Activated gamma-delta T cell treated with Interleukin-2 at 50 U/mL for 16 hours (primary cell): Measurements from ENCODE around the gene IRGQ.
"Not testable (repeated sequence)": the region's sequence is repeated elsewhere in the genome, so short reads cannot be mapped to it uniquely, and the experiment has no call there.

Experiments
- DNase-seq: peaks from one replicate; pipeline ENCODE4 v3.0.0-alpha.2; 2020

IRGQ gene

GRCh38 chr19:43597876-43598275 is 1.9 kb upstream of the IRGQ start:
- no peak for DNase-seq

GRCh38 chr19:43596842-43597461 is 1.0 kb upstream of the IRGQ start:
- DNase-seq, result no peak

GRCh38 chr19:43595605-43595998 is 332 bp downstream of the IRGQ start:
- no peak for DNase-seq

GRCh38 chr19:43594710-43595604 is 977 bp downstream of the IRGQ start:
- DNase-seq, result peak; percentile 62

- no peak for DNase-seq
Measured at GRCh38 chr19:43594081-43594697, 1.7 kb downstream of the IRGQ start.

- no peak for DNase-seq
Measured at GRCh38 chr19:43592800-43593350, 3.1 kb downstream of the IRGQ start.

- DNase-seq, result no peak
Measured at GRCh38 chr19:43591904-43592772, 3.8 kb downstream of the IRGQ start.

- DNase-seq, result no peak
Measured at GRCh38 chr19:43589678-43590077, 6.3 kb downstream of the IRGQ start.

- no peak for DNase-seq
Measured at GRCh38 chr19:43589277-43589676, 6.7 kb downstream of the IRGQ start.

GRCh38 chr19:43587029-43587428 is 8.9 kb downstream of the IRGQ start:
- not testable (repeated sequence) for DNase-seq

GRCh38 chr19:43586346-43586745 is 9.6 kb downstream of the IRGQ start:
- no peak for DNase-seq

GRCh38 chr19:43584484-43584883 is 11.4 kb downstream of the IRGQ start:
- no peak for DNase-seq

GRCh38 chr19:43582495-43582894 is 13.4 kb downstream of the IRGQ start:
- DNase-seq, result no peak

GRCh38 chr19:43581467-43581866 is 14.5 kb downstream of the IRGQ start:
- DNase-seq, result no peak

- DNase-seq, result no peak
Measured at GRCh38 chr19:43578787-43579186, 17.1 kb downstream of the IRGQ start.

GRCh38 chr19:43575955-43576878 is 19.7 kb downstream of the IRGQ start:
- DNase-seq, result no peak

- DNase-seq, result peak; percentile 95
Measured at GRCh38 chr19:43575156-43575950, 20.6 kb downstream of the IRGQ start, which contains the start of the genes PINLYP and XRCC1. Gene PINLYP, plus strand, starts transcription at chr19:43575801. Its CDS starts 1,391 bp downstream, at chr19:43577192. Gene XRCC1, minus strand, starts transcription at chr19:43575527. Its CDS starts 69 bp downstream, at chr19:43575458.

- no peak for DNase-seq
Measured at GRCh38 chr19:43574424-43575155, 21.3 kb downstream of the IRGQ start.

GRCh38 chr19:43572171-43572588 is 23.8 kb downstream of the IRGQ start:
- no peak for DNase-seq
